Measurements from ENCODE around the gene LRMDA. TPM values are rescaled to one million over a fixed set of nuclear protein-coding genes. Genes with fewer than 3 reads are reported as not detected.

LRMDA gene
- total and polyA plus RNA-seq, 4 donors: 12.1 to 40.8 (median 21.6) TPM

DNA sequence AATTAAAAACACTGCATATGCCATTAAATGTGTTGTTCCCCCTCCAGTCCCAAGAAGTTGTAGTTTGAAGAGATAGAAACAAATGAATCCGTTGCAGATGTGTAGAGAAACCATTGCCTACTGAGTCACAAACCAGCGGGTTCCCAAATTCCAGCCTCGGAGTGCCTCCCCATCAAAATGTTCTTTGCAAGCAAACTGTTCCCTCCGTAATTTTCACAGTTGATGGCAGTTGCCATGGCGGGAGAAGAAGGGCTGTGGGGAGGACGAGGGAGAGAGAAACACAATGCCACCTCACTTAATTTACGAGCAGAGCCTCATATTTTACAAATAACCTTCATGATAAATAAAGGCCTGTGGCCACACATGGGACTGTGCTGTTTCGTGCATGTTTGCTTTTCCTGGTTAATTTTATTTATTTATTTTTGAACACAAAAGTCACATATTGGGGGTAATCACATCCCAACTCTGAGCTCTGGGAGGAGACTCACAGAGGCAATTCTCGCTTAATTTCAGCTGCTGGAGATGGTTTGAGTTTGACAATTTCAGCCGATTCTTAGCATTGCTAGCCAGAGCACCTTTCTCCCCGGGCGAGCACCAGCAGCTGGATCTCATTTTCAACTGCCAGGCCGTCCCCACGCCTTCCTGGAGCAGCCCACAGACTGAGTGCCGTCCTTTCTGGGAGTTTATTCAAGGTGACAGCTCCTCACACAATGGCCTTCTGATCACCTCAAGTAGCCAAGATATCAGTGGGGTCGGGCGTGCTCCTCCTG is 1122.0 kb downstream of the LRMDA start:
- TF ChIP-seq, protein P1, sequence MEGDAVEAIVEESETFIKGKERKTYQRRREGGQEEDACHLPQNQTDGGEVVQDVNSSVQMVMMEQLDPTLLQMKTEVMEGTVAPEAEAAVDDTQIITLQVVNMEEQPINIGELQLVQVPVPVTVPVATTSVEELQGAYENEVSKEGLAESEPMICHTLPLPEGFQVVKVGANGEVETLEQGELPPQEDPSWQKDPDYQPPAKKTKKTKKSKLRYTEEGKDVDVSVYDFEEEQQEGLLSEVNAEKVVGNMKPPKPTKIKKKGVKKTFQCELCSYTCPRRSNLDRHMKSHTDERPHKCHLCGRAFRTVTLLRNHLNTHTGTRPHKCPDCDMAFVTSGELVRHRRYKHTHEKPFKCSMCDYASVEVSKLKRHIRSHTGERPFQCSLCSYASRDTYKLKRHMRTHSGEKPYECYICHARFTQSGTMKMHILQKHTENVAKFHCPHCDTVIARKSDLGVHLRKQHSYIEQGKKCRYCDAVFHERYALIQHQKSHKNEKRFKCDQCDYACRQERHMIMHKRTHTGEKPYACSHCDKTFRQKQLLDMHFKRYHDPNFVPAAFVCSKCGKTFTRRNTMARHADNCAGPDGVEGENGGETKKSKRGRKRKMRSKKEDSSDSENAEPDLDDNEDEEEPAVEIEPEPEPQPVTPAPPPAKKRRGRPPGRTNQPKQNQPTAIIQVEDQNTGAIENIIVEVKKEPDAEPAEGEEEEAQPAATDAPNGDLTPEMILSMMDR (IDR thresholded peaks at IDR 0.05; ENCODE audit: control extremely low read depth, extremely low read depth): no peak
- ATAC-seq (ENCODE audit: insufficient read depth, low FRiP score): no peak
- peak; percentile 65 to 76 (median 69) for DNase-seq
- Histone ChIP-seq H3K9me3 (ENCODE audit: control insufficient read depth in 4 of 4, insufficient read depth in 3 of 4, low read length in 3 of 4) (no peaks in the 10 kb centered on the region), H3K27me3 (ENCODE audit: control insufficient read depth in 3 of 3, insufficient read depth in 3 of 3, low read length in 2 of 3) (no peaks in the 10 kb centered on the region), H3K4me1 (ENCODE audit: control insufficient read depth in 5 of 5, insufficient read depth in 5 of 5, low read length in 5 of 5) (peaks cover 2 to 65% (median 18%) of the 10 kb centered on the region in 5 donors), H3K9ac (ENCODE audit: insufficient read depth in 1 of 2, low read length in 2 of 2) (no peak overlapping the region), H3K27ac (ENCODE audit: low read depth in 1 of 2, low read length in 1 of 2) (no peak overlapping the region), H3K4me3 (no peak overlapping the region), H3K36me3 (ENCODE audit: control insufficient read depth in 4 of 4, insufficient read depth in 4 of 4, low read length in 4 of 4) (no peaks in the 10 kb centered on the region)
- 82 to 87% methylated on average over 17 of the region's 17 CpGs for WGBS, 2 donors

DNA sequence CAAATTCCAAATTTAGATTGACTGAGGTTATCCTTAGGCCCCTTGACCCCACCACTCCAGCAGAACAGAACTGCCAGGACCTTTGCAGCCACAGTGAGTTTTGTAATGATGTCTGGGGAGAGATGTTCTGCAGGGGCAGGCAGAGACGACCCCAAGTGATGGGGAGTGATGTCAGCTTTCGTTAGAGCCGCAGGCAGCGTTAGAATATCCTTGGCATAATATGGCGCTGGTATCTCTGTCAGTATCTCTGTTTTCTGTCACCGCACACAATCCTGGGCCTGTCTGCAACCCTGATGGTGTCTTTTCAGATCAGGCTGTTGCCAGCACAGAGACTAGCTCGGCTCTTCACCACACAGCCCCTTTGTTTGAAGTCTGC is 1122.6 kb downstream of the LRMDA start:
- no peak overlapping the region for H3K27ac ChIP-seq (ENCODE audit: low read depth in 1 of 2, low read length in 1 of 2)
- no peak overlapping the region for H3K4me3 ChIP-seq
- 84 to 93% methylated on average over 7 of the region's 7 CpGs for WGBS, 2 donors
- H3K36me3 ChIP-seq (ENCODE audit: control insufficient read depth in 4 of 4, insufficient read depth in 4 of 4, low read length in 4 of 4): no peaks in the 10 kb centered on the region
- H3K9ac ChIP-seq (ENCODE audit: insufficient read depth in 1 of 2, low read length in 2 of 2): no peak overlapping the region
- H3K9me3 ChIP-seq (ENCODE audit: control insufficient read depth in 4 of 4, insufficient read depth in 3 of 4, low read length in 3 of 4): no peaks in the 10 kb centered on the region
- H3K27me3 ChIP-seq (ENCODE audit: control insufficient read depth in 3 of 3, insufficient read depth in 3 of 3, low read length in 2 of 3): no peaks in the 10 kb centered on the region
- TF ChIP-seq, protein P1 (IDR thresholded peaks at IDR 0.05; ENCODE audit: control extremely low read depth, extremely low read depth): no peak
- DNase-seq: peak in 2 of 3 donors; percentile 65
- peaks cover 2 to 65% (median 21%) of the 10 kb centered on the region in 5 donors for H3K4me1 ChIP-seq (ENCODE audit: control insufficient read depth in 5 of 5, insufficient read depth in 5 of 5, low read length in 5 of 5)
- ATAC-seq (ENCODE audit: insufficient read depth, low FRiP score): no peak

DNA sequence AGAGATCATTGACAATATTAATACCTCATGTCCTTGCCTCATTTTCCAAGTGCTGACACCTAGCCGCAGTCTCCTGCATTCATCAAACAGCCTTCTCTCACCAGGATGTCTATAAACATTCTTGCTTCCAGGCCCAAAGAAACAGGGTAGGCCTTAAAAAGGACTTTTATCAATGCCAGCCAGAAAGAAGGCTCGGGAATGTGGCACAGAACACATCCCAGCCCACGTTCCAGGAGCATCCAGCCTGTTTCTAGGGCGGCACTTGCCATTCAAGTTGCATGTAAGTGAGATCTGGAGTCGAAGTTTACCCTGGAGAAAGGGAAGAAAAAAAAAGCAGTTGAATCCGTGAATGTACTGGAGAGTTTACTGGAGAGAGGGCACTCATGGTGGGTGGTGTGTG is 1123.1 kb downstream of the LRMDA start:
- ATAC-seq (ENCODE audit: insufficient read depth, low FRiP score): no peak
- peak overlapping the region in 1 of 2 donors; percentile 28 for H3K27ac ChIP-seq (ENCODE audit: low read depth in 1 of 2, low read length in 1 of 2)
- H3K9ac ChIP-seq (ENCODE audit: insufficient read depth in 1 of 2, low read length in 2 of 2): no peak overlapping the region
- TF ChIP-seq, protein P1 (IDR thresholded peaks at IDR 0.05; ENCODE audit: control extremely low read depth, extremely low read depth): no peak
- DNase-seq: no peak
- H3K36me3 ChIP-seq (ENCODE audit: control insufficient read depth in 4 of 4, insufficient read depth in 4 of 4, low read length in 4 of 4): no peaks in the 10 kb centered on the region
- WGBS, 2 donors: 77 to 88% methylated on average over 6 of the region's 6 CpGs
- H3K4me1 ChIP-seq (ENCODE audit: control insufficient read depth in 5 of 5, insufficient read depth in 5 of 5, low read length in 5 of 5): peaks cover 2 to 65% (median 21%) of the 10 kb centered on the region in 5 donors
- H3K4me3 ChIP-seq: no peak overlapping the region
- no peaks in the 10 kb centered on the region for H3K27me3 ChIP-seq (ENCODE audit: control insufficient read depth in 3 of 3, insufficient read depth in 3 of 3, low read length in 2 of 3)
- H3K9me3 ChIP-seq (ENCODE audit: control insufficient read depth in 4 of 4, insufficient read depth in 3 of 4, low read length in 3 of 4): no peaks in the 10 kb centered on the region

Data from lung (tissue), 12 donors.